ENCODE results near the gene RFTN1.

DNA sequence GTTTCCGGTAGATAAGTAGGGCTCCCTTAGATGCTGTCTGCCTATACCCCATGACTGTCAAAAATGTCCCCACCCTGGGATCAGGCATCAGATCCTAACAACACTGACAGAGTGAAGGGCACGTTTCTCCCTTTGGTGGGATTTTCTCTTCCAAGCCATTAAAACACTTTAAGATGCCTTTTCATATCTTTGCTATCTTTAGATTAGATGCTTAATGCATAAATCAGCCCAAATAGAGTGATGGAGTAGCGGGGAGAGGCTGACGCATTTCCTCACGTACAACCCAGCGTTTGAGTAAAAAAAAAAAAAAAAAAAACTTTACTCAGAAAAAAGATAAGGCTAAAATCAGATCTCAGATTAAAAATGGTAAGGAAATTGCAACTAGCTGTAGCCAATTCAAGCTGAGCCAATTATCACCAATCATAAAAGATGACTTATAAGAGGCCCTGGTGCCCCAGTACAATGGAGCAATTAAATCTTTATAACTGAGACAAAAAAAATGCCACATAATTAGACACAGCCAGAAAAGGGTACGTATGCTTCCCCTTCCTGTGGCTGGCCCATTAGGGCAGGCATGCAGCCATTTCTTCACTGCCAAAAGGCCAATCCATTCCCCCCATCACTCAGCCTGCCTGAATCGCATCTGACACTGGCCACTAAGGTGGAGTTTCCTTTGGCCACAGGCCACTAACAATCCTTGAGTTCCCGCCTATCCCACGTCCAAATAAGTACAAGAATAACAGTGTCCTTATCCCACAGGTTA lies 45.0 kb downstream of the RFTN1 start:
- TF ChIP-seq, protein P1, sequence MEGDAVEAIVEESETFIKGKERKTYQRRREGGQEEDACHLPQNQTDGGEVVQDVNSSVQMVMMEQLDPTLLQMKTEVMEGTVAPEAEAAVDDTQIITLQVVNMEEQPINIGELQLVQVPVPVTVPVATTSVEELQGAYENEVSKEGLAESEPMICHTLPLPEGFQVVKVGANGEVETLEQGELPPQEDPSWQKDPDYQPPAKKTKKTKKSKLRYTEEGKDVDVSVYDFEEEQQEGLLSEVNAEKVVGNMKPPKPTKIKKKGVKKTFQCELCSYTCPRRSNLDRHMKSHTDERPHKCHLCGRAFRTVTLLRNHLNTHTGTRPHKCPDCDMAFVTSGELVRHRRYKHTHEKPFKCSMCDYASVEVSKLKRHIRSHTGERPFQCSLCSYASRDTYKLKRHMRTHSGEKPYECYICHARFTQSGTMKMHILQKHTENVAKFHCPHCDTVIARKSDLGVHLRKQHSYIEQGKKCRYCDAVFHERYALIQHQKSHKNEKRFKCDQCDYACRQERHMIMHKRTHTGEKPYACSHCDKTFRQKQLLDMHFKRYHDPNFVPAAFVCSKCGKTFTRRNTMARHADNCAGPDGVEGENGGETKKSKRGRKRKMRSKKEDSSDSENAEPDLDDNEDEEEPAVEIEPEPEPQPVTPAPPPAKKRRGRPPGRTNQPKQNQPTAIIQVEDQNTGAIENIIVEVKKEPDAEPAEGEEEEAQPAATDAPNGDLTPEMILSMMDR (IDR thresholded peaks at IDR 0.05; ENCODE audit: extremely low read depth in 1 of 2, insufficient read depth in 1 of 2, low read depth in 1 of 2, low read length in 2 of 2) = no peak
- TF ChIP-seq FOS (IDR thresholded peaks at IDR 0.05; ENCODE audit: borderline replicate concordance, insufficient read depth, low read length) = peak; percentile 50
- TF ChIP-seq POLR2A (IDR thresholded peaks at IDR 0.05; ENCODE audit: low read depth, low read length) = no peak
- no peak for TF ChIP-seq MYC (IDR thresholded peaks at IDR 0.05; ENCODE audit: low read depth, low read length)
- TF ChIP-seq POLR2AphosphoS5 (IDR thresholded peaks at IDR 0.05; ENCODE audit: insufficient read depth, low read depth, low read length) = no peak
